B cell (primary cell): Measurements from ENCODE around the gene DRC7.

Experiments used
- EZH2 ChIP-seq: IDR thresholded peaks from 2 replicates; pipeline ENCODE4 v1.6.1; 2012; ENCODE audit warnings: borderline replicate concordance, low read depth, mild to moderate bottlenecking, moderate library complexity, low read length; ENCODE audit not compliant: insufficient read depth, poor library complexity, severe bottlenecking
- TF ChIP-seq, protein P1 (sequence below): fragments of 200-600 bp; IDR thresholded peaks from one replicate; pipeline ENCODE4 v1.8.0; 2022; ENCODE audit warnings: antibody characterized with exemption, mild to moderate bottlenecking

DNA sequence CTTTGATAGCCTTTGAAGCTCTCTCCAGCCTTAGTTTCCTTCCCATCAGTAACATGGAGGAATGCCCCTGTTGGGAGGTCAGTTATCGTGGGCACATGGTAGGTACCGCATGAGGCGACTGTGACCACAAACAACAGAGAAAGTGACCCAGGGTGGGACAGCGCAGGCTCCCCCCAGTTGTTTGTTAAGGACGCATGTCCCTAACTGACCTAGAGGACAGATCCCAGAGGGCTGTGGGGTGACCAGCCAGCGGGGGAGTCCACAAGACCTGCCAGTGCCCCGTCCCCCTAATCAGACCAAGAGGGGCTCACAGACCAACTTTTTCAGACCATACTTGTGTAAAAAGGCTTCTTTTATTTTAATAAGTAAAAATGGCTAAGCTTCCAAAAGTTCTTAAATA lies 63.3 kb downstream of the DRC7 start:
- TF ChIP-seq EZH2, result no peak
- TF ChIP-seq, protein P1, sequence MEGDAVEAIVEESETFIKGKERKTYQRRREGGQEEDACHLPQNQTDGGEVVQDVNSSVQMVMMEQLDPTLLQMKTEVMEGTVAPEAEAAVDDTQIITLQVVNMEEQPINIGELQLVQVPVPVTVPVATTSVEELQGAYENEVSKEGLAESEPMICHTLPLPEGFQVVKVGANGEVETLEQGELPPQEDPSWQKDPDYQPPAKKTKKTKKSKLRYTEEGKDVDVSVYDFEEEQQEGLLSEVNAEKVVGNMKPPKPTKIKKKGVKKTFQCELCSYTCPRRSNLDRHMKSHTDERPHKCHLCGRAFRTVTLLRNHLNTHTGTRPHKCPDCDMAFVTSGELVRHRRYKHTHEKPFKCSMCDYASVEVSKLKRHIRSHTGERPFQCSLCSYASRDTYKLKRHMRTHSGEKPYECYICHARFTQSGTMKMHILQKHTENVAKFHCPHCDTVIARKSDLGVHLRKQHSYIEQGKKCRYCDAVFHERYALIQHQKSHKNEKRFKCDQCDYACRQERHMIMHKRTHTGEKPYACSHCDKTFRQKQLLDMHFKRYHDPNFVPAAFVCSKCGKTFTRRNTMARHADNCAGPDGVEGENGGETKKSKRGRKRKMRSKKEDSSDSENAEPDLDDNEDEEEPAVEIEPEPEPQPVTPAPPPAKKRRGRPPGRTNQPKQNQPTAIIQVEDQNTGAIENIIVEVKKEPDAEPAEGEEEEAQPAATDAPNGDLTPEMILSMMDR, result no peak
